Measurements from ENCODE around the gene SYNE1. TPM values are rescaled to one million over a fixed set of nuclear protein-coding genes. Genes with fewer than 3 reads are reported as not detected.

The SYNE1 gene
- total and polyA plus RNA-seq, 7 donors, result 7.2 to 203 (median 86.4) TPM

DNA sequence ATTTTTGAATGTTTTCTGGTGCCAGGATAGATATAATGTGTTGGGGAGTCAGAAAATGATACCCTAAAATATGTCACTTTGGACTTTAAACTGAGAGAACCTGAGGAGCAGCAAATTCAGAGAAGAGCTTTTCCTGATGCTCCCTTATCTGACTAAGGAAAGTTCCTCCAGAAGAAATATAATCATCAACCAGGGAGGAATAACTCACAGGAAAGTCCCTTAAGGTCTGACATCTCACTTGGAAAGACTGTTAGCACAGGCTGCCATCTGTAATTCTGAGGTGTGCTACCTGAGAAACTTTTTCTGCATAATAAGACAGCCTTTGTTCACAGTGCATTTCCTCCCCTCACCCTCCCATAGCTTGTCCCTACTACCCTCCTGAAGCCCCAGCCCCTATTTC, 218.6 kb downstream of the SYNE1 start:
- no peak overlapping the region for H3K4me3 ChIP-seq
- H3K36me3 ChIP-seq, result no peaks in the 10 kb centered on the region
- no peaks in the 10 kb centered on the region for H3K9me3 ChIP-seq
- H3K4me1 ChIP-seq, result no peaks in the 10 kb centered on the region
- H3K27me3 ChIP-seq, result no peaks in the 10 kb centered on the region
- intact Hi-C loops (cut with DNase I), result no loop called here
- TF ChIP-seq POLR2AphosphoS5 (IDR thresholded peaks at IDR 0.05) (no peak), POLR2A (IDR thresholded peaks at IDR 0.05) (no peak), EP300 (IDR thresholded peaks at IDR 0.05) (no peak), CTCF (IDR thresholded peaks at IDR 0.05) (no peak)
- H3K27ac ChIP-seq, result no peak overlapping the region
- no peak for DNase-seq

DNA sequence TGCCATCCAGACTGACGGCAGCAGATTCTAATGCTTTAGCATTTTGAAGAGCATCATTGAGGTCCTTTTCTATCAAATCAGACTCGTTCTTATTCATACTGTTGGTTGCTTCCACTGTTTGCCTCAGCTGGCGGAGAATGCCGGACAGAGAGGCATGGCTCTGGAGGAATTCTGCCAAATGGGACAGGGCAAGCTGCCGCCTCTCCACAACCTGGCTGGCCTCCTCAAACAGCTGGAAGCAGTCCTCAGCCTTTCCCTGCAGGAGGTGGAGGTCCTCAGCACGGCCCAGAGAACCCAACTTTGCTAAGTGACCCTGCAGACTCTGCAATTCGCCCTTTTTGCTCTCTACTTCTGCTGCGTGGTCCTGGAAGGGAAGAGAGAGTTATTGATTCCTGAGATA, 220.5 kb downstream of the SYNE1 start:
- Histone ChIP-seq H3K9me3 (no peaks in the 10 kb centered on the region), H3K36me3 (no peaks in the 10 kb centered on the region), H3K27me3 (no peaks in the 10 kb centered on the region), H3K4me3 (no peak overlapping the region), H3K4me1 (no peaks in the 10 kb centered on the region), H3K27ac (no peak overlapping the region)
- WGBS, 2 donors, result 73 to 83% methylated on average over 8 of the region's 8 CpGs
- DNase-seq, result no peak
- TF ChIP-seq POLR2AphosphoS5 (IDR thresholded peaks at IDR 0.05), result no peak
- no peak for TF ChIP-seq POLR2A (IDR thresholded peaks at IDR 0.05)
- TF ChIP-seq CTCF (IDR thresholded peaks at IDR 0.05), result no peak
- TF ChIP-seq EP300 (IDR thresholded peaks at IDR 0.05), result no peak
- intact Hi-C loops (cut with DNase I), result no loop called here

GRCh38 chr6:152404936-152405595, 232.1 kb downstream of the SYNE1 start:
- TF ChIP-seq EP300 (IDR thresholded peaks at IDR 0.05), result no peak
- no peak for TF ChIP-seq CTCF (IDR thresholded peaks at IDR 0.05)
- no peak for TF ChIP-seq POLR2A (IDR thresholded peaks at IDR 0.05)
- TF ChIP-seq POLR2AphosphoS5 (IDR thresholded peaks at IDR 0.05), result no peak
- no peaks in the 10 kb centered on the region for H3K4me1 ChIP-seq
- H3K4me3 ChIP-seq, result no peak overlapping the region
- no peaks in the 10 kb centered on the region for H3K27me3 ChIP-seq
- no peaks in the 10 kb centered on the region for H3K9me3 ChIP-seq
- no peak for DNase-seq
- no peak overlapping the region for H3K27ac ChIP-seq
- 76 to 88% methylated on average over 6 of the region's 6 CpGs for WGBS, 2 donors
- no peaks in the 10 kb centered on the region for H3K36me3 ChIP-seq
- intact Hi-C loops (cut with DNase I), result no loop called here

GRCh38 chr6:152404086-152404857, 232.9 kb downstream of the SYNE1 start:
- intact Hi-C loops (cut with DNase I), result no loop called here
- TF ChIP-seq POLR2A (IDR thresholded peaks at IDR 0.05) (no peak), CTCF (IDR thresholded peaks at IDR 0.05) (no peak), EP300 (IDR thresholded peaks at IDR 0.05) (no peak), POLR2AphosphoS5 (IDR thresholded peaks at IDR 0.05) (no peak)
- Histone ChIP-seq H3K4me1 (peaks cover 0 to 6% (median 3%) of the 10 kb centered on the region in 4 donors), H3K27ac (no peak overlapping the region), H3K4me3 (no peak overlapping the region), H3K36me3 (no peaks in the 10 kb centered on the region), H3K9me3 (no peaks in the 10 kb centered on the region), H3K27me3 (no peaks in the 10 kb centered on the region)
- DNase-seq, result no peak
- 69 to 82% methylated on average over 6 of the region's 6 CpGs for WGBS, 2 donors

Data from sigmoid colon (tissue), 7 donors.